SKM-1 treated with dmso at 0.1 percent for 144 hours (cell line): ENCODE data around the gene GRID2.

Experiments
- DNase-seq: peaks from one replicate; lab custom pipeline; 2025; ENCODE audit not compliant: unreplicated experiment; lab: John Stamatoyannopoulos, UW

Gene GRID2

GRCh38 chr4:93373893-93374860 lies 1070.4 kb downstream of the GRID2 start:
- no peak for DNase-seq

- DNase-seq = no peak
Measured at GRCh38 chr4:93384241-93384640, 1080.5 kb downstream of the GRID2 start.

GRCh38 chr4:93384887-93385286 lies 1081.1 kb downstream of the GRID2 start:
- no peak for DNase-seq

- DNase-seq = no peak
Measured at GRCh38 chr4:93394545-93395081, 1090.8 kb downstream of the GRID2 start.

- no peak for DNase-seq
Measured at GRCh38 chr4:93396272-93396671, 1092.5 kb downstream of the GRID2 start.

- DNase-seq = no peak
Measured at GRCh38 chr4:93403571-93403970, 1099.8 kb downstream of the GRID2 start.

GRCh38 chr4:93407493-93408275 lies 1103.9 kb downstream of the GRID2 start:
- DNase-seq = no peak

GRCh38 chr4:93409035-93409434 lies 1105.3 kb downstream of the GRID2 start:
- DNase-seq = no peak

- no peak for DNase-seq
Measured at GRCh38 chr4:93414041-93414550, 1110.3 kb downstream of the GRID2 start.

GRCh38 chr4:93416344-93417128 lies 1112.8 kb downstream of the GRID2 start:
- no peak for DNase-seq

GRCh38 chr4:93431371-93431770 lies 1127.6 kb downstream of the GRID2 start:
- DNase-seq = no peak

GRCh38 chr4:93433840-93434239 lies 1130.1 kb downstream of the GRID2 start:
- no peak for DNase-seq

GRCh38 chr4:93436000-93436626 lies 1132.3 kb downstream of the GRID2 start:
- no peak for DNase-seq

- DNase-seq = no peak
Measured at GRCh38 chr4:93437991-93438390, 1134.2 kb downstream of the GRID2 start.

- DNase-seq = no peak
Measured at GRCh38 chr4:93444860-93445259, 1141.1 kb downstream of the GRID2 start.

GRCh38 chr4:93446038-93446437 lies 1142.3 kb downstream of the GRID2 start:
- DNase-seq = no peak

- DNase-seq = no peak
Measured at GRCh38 chr4:93448691-93449293, 1145.0 kb downstream of the GRID2 start.

GRCh38 chr4:93451954-93452353 lies 1148.2 kb downstream of the GRID2 start:
- no peak for DNase-seq

- no peak for DNase-seq
Measured at GRCh38 chr4:93461541-93461940, 1157.8 kb downstream of the GRID2 start.

- DNase-seq = no peak
Measured at GRCh38 chr4:93466446-93466845, 1162.7 kb downstream of the GRID2 start.
